Measurements from ENCODE around the gene NT5C3A. TPM values are rescaled to one million over a fixed set of nuclear protein-coding genes. Genes with fewer than 3 reads are reported as not detected.

NT5C3A gene
- total and polyA plus RNA-seq, 9 donors, result 17.4 to 33.0 (median 22.4) TPM

- peak; percentile 57 to 83 (median 70) for DNase-seq
- Histone ChIP-seq H3K27me3 (no peaks in the 10 kb centered on the region), H3K27ac (peak within 1 kb of the TSS; percentile 18 to 34), H3K36me3 (no peaks in the 10 kb centered on the region), H3K4me3 (peak within 1 kb of the TSS; percentile 70), H3K4me1 (ENCODE audit: insufficient read depth) (peaks cover 4% of the 10 kb centered on the region), H3K9me3 (no peaks in the 10 kb centered on the region)
- 0 to 1% (median 1%) methylated on average over 64 to 100 of the region's 100 CpGs for WGBS, 3 donors
- TF ChIP-seq POLR2A (IDR thresholded peaks at IDR 0.05) (no peak), EP300 (IDR thresholded peaks at IDR 0.05) (no peak), CTCF (IDR thresholded peaks at IDR 0.05) (peak in 2 of 3 donors; percentile 53 to 77)
- intact Hi-C loops (cut with DNase I), result loop anchor here in 1 of 4 donors (10.0 kb wide), 1 partner anchor 344 kb away; no protein-coding TSS in a partner anchor
Measured at GRCh38 chr7:33109005-33109757, 46.6 kb upstream of the NT5C3A start, which contains the start of gene RP9. TSS of gene RP9 (minus strand) at chr7:33109404. CDS start at chr7:33109372, 32 bp downstream.

DNA sequence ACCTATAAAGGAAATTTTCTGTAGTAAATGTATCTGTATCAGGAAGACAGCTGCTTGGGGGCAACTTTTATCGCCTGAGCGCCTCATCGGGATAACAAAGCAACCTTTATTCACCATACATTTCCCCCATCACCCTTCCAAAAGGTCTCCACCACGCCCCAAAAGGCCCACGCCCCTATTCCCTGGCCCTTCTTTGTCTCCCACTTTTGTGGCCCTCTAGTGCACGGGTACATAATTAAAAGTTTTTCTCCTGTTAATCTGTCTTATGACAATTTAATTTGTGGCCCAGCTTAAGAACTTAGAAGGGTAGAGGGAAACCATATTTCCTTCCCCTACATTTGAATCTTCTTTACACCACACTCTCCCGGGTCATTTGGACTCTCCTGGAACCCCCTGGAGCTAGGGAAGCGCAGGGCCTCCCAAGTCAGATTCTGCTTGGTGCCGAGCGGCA, 46.0 kb upstream of the NT5C3A start:
- TF ChIP-seq EP300 (IDR thresholded peaks at IDR 0.05) (no peak), POLR2A (IDR thresholded peaks at IDR 0.05) (no peak), CTCF (IDR thresholded peaks at IDR 0.05) (no peak)
- 0 to 1% (median 1%) methylated on average over 10 of the region's 10 CpGs for WGBS, 3 donors
- peaks cover 4% of the 10 kb centered on the region for H3K4me1 ChIP-seq (ENCODE audit: insufficient read depth)
- intact Hi-C loops (cut with DNase I), result loop anchor here in 1 of 4 donors (10.0 kb wide), 1 partner anchor 344 kb away; no protein-coding TSS in a partner anchor
- no peaks in the 10 kb centered on the region for H3K36me3 ChIP-seq
- H3K9me3 ChIP-seq, result no peaks in the 10 kb centered on the region
- H3K4me3 ChIP-seq, result peak overlapping the region; percentile 70
- H3K27ac ChIP-seq, result peak overlapping the region in 1 of 2 donors; percentile 18
- no peaks in the 10 kb centered on the region for H3K27me3 ChIP-seq
- no peak for DNase-seq

DNA sequence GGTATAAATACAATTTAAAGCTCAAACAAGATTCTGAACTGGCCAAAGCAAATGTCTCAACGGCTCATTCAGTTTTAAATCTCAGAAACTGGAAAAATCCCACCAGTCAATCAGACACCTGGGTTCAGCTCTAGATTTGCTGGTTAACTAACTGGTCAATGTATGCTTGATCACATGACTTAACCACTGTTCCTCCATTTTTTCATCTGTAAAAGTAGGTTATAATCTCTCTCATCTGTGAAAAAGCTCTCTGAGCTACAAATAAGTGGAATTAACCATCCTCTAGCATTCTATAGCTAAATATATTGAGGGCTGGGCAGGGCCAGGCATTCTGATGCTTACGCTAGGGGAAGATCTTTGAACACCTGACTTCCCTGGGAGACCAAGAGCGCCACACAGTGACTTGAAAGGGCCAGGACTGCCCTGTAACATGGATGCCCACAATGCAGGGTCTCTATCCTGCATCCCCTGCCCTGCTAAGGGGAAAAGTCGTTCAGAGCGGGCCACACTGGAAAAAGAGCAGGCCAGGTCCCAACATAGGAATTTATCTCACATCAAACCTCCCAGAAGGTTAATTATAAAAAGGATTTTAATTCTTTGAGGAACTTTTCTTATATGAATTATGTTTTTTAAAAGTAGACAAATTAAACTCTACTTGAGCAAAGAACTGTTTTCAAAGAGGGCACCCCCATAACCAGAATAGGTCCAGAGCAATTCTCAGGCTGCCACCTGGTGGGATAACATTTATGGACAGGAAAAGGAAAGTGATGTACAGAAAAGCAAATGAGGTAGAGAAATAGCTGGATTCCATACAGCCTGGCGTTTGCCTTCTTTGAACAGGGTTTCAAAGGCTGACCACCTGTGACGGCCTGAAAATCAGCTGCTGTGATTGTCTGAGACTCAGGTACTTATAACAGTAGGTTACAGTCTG, 44.8 kb upstream of the NT5C3A start:
- H3K36me3 ChIP-seq, result no peaks in the 10 kb centered on the region
- H3K27ac ChIP-seq, result no peak overlapping the region
- no peaks in the 10 kb centered on the region for H3K27me3 ChIP-seq
- DNase-seq, result peak in 1 of 5 donors; percentile 45
- TF ChIP-seq EP300 (IDR thresholded peaks at IDR 0.05) (no peak), CTCF (IDR thresholded peaks at IDR 0.05) (peak in 2 of 3 donors; percentile 25 to 40), POLR2A (IDR thresholded peaks at IDR 0.05) (no peak)
- H3K4me3 ChIP-seq, result peak overlapping the region; percentile 70
- WGBS, 3 donors, result 44 to 52% (median 51%) methylated on average over 7 of the region's 7 CpGs
- intact Hi-C loops (cut with DNase I), result loop anchor here in 1 of 4 donors (10.0 kb wide), 1 partner anchor 343 kb away; no protein-coding TSS in a partner anchor
- no peaks in the 10 kb centered on the region for H3K9me3 ChIP-seq
- peaks cover 4% of the 10 kb centered on the region for H3K4me1 ChIP-seq (ENCODE audit: insufficient read depth)

DNA sequence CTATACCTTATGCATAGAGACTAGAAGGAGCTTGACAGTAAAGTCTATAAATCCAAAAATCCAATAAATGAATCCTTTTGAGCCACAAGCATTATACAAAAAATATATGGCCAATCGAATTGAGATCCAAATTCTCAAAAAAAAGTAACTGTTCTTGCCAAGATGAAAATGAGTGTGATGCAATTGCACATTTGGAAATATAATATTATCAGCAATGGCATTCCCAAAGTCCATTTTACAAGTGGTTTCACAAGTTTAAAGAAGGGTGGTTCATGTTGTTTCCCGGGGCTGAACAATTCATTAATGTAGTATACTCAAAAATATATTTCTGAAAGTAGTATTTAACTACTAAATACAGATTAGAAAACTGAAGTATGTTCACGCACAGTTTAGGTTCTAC, 39.3 kb upstream of the NT5C3A start:
- no peaks in the 10 kb centered on the region for H3K9me3 ChIP-seq
- no peak overlapping the region for H3K4me3 ChIP-seq
- intact Hi-C loops (cut with DNase I), result loop anchor here in 1 of 4 donors (10.0 kb wide), 1 partner anchor 337 kb away; no protein-coding TSS in a partner anchor
- H3K4me1 ChIP-seq (ENCODE audit: insufficient read depth), result no peaks in the 10 kb centered on the region
- DNase-seq, result no peak
- no peak for TF ChIP-seq EP300 (IDR thresholded peaks at IDR 0.05)
- TF ChIP-seq POLR2A (IDR thresholded peaks at IDR 0.05), result no peak
- no peak for TF ChIP-seq CTCF (IDR thresholded peaks at IDR 0.05)
- H3K27ac ChIP-seq, result no peak overlapping the region
- no peaks in the 10 kb centered on the region for H3K36me3 ChIP-seq
- H3K27me3 ChIP-seq, result no peaks in the 10 kb centered on the region
- 76 to 85% (median 77%) methylated on average over 3 of the region's 3 CpGs for WGBS, 3 donors
